Measurements from ENCODE around the gene TOR3A.
"Not testable (repeated sequence)": the region's sequence is repeated elsewhere in the genome, so short reads cannot be mapped to it uniquely, and the experiment has no call there.

The TOR3A gene

DNA sequence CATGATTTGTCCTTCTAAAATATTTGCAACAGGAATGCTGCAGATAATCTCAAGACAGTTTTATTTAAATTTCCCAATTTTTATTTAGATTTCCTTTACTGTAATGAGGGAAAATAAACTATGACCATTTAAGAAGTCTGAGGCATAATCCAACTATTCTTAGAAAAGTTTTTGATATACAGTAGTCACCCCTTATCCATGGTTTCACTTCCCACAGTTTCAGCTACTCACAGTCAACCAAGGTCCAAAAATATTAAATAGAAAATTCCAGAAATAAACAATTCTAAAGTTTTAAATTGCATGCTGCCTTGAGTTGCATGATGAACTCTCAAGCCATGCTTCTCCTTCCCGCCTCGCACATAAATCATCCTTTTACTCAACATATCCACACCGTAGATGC is 33.3 kb downstream of the TOR3A start:
- DNase-seq: no peak

DNA sequence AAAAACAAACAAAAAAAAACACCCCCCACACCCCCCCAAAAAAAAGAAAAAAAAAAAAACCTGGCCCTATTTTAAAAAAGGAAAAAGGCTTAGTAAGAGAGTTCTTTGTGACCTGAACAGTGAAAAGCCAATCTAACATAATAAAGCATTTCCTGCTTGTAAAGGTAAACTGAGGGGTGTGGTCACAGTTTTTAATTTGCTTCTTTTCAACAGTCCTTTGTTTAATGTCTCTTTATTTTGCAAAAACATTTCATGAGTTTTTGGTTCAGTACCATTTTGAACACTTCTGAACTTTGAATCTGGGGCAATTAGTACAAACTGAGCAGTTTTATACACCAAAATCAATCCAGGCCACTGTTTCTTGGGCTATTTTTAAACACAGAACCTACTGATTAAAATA is 37.6 kb downstream of the TOR3A start:
- DNase-seq: no peak

DNA sequence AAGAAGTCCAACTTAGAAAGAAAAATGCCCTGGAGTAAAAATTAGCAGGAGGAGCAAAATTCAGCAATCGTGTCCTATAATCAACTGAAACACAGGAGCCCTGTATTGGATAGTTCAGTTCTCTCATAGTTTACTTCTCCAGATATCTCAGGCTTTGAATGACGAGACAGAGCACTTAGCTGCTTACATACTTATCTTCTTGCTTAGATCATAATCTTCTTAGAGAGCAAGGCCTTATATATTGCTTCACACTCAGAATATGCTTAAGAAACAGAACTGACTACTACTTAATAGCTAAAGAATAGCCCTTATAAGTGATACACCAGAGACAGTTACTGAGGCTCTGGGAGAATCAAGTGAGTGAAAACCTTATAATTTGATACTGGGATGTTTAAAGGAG is 38.9 kb downstream of the TOR3A start:
- DNase-seq: no peak

GRCh38 chr1:179121159-179121938 is 39.5 kb downstream of the TOR3A start:
- peak; percentile 40 for DNase-seq

DNA sequence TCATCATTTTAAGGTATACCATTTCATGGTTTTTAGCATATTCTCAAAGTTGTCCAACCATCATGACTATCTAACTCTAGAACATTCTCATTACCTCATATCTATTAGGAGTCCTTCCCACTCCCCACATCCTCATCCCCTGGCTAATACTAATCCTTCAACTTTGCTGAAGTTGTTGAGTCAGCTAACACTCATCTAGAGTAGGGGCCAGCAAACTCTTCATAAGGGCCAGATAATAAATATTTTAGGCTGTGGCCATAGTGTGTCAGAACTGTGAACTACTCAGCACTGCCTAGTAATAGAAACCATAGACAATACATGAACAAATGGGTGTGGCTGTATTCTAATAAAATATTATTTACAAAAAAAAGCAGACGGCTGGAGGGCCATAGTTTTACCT is 43.0 kb downstream of the TOR3A start:
- DNase-seq: no peak

- no peak for DNase-seq
Measured at GRCh38 chr1:179126338-179127060, 44.6 kb downstream of the TOR3A start.

GRCh38 chr1:179127163-179127895 is 45.5 kb downstream of the TOR3A start:
- no peak for DNase-seq

GRCh38 chr1:179128520-179128919 is 46.6 kb downstream of the TOR3A start:
- DNase-seq: no peak

DNA sequence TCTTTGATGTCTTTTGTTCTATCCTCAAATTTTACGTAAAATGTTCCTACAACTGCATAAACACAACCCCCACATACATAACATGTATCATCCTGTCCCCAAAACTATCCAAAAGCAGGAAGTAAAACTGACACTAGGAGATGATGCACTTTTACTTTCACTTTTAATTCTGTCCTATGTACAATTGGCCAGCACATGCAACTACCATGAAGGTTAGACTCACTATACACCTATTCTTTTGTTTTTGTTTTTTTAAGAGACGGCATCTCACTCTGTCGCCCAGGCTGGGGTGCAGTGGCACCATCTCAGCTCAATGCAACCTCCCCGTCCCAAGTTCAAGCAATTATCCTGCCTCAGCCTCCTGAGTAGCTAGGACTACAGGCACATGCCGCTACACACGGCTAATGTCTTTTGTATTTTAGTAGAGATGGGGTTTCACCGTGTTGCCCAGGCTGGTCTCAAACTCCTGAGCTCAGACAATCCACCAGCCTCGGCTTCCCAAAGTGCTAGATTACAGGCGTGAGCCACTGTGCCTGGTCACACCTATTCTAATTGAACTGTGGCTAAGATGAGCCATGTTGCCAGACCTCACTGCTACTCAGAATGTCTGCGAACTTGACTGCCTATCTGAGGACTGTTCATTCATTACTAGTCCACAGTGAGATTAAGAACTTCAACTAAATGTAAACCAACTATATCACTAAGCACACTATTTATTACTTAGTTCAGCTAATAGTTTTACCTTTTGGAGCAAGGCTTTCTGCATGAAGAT is 48.0 kb downstream of the TOR3A start:
- peak; percentile 16 for DNase-seq

- DNase-seq: not testable (repeated sequence)
Measured at GRCh38 chr1:179135168-179135567, 53.3 kb downstream of the TOR3A start.

DNA sequence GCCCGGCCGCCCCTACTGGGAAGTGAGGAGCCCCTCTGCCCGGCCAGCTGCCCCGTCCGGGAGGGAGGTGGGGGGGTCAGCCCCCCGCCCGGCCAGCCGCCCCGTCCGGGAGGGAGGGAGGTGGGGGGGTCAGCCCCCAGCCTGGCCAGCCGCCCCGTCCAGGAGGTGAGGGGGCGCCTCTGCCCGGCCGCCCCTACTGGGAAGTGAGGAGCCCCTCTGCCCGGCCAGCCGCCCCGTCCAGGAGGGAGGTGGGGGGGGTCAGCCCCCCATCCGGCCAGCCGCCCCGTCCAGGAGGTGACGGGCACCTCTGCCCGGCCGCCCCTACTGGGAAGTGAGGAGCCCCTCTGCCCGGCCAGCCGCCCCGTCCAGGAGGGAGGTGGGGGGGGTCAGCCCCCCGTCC is 53.8 kb downstream of the TOR3A start:
- DNase-seq: not testable (repeated sequence)

DNA sequence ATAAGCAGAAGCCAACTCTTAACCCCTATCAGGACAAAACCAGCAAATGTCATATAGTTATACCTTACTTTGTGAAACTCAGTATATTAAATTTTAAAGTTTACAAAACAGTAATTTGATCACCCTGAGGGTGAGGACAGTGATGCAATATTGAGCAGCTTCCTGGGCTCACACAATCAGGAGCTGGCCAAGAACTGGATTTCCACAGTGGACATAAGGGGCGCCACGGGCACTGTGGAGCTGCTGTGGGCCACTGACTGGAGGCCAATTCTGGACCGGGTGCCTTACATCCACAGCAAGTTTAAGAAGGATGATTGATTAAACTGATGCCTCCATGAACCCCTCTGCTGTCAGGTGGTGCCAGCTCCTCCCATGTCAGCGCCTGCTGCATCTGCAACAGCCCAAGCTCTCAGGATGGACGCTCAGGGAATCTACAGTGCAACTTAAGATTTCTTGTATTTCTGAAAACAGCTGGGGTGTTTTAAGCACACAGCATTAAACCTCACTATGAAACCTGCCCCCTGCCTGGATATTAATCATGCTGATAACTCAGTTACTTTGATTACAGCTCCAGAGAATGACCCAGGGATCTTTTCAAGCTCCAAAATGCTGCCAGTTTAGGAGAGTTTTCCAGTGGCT is 55.9 kb downstream of the TOR3A start:
- DNase-seq: no peak

- DNase-seq: not testable (repeated sequence)
Measured at GRCh38 chr1:179138755-179139154, 56.9 kb downstream of the TOR3A start.

DNA sequence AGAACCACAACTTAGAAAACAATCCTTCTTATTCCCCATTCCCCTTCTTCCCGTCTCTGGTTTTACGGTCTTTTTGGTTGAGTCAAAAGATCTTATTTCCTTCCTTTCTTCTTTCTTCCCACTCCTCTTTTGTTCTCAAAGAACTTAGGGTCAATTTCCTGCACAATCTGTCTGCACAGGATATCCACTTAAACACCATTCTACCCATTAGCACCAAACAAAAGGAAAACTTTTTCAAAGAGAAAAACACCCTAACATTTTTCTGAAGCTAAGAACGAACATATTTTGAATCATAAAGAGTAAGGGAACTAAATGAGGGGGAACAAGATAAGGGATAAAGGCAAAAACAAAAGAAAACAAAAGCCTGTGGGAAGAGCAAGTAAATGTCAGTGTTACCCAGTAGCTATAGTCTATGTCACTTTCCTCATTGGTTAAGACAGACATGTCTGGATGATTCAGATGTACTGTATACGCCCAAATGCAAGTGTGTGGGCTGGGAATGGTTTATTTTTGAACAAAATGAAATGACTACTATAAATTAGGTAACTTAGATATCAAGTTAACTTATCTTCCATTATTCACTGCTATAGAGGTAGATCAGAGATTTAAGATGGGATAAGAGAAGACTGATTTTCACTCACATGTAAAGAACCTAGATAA is 59.9 kb downstream of the TOR3A start:
- peak; percentile 55 for DNase-seq

DNA sequence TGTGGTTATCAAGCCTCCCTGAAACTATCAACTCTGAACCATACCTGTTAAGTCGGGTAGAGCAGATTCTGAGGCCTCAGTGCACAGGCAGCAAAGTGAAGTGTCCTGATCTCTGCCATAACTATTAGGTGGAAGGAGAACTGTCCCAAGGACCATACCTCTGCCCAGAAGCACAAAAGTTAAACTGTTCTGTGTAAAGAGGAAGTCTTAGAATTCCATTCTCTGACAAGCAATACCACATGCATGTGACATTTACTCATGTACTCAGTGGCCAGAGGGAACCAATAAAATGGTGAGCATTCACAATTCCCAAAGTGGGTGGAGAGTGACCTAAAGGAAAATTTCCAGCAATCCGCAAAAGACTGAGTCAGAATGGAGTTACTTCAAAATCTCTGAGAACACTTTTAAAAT is 61.0 kb downstream of the TOR3A start:
- no peak for DNase-seq

DNA sequence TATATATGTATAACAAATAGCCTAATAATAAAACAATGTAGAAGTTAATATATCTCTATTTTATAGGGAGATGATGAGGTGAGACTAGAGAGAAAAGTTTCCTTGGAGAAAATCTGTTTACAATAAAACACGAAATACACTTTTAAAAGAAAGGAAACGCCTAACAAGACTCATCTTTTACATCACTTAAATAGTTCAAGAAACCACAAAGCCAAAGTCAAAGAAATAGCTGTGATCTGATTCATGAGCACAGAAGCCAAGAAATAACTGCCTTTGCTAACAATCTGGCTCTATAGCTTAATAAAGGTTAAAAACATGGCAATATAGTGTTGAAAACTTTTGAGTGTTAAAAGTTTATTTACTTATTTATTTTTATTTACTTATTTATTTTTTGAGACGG is 61.5 kb downstream of the TOR3A start:
- no peak for DNase-seq

DNA sequence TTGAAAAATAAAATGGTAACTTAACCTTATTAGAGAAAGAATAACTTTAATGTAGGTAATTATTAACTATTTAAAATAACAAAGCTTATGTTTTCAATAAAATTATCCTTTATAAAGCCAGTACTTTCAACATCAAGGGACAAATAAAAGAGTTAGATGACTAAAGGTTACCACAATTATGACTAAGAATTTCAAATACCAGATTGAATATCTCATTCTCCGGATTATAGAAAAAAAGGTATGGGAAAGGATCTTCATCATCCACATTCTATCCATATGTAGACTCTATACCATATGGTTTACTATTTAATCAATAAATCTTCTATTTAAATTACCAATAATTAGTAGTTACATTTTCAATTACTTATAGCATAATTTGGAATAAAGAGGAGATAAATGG is 62.8 kb downstream of the TOR3A start:
- no peak for DNase-seq

GRCh38 chr1:179145521-179145920 is 63.7 kb downstream of the TOR3A start:
- DNase-seq: no peak

Data from activated naive CD4-positive, alpha-beta T cell treated with anti-CD3 and anti-CD28 coated beads, Interleukin-2, amount 50 U/mL, for 16 hours (primary cell).